Lower lobe of right lung (tissue), 2 donors: ENCODE results near the gene SMARCE1. TPM values are rescaled to one million over a fixed set of nuclear protein-coding genes. Genes with fewer than 3 reads are reported as not detected.

ENCODE experiments used
- ATAC-seq, 2 donors: fragments of 200-7000 bp; cut with Tn5 transposase; one replicate each; pipeline ENCODE4 v1.9.1; 2020 to 2022; ENCODE audit warnings: mild to moderate bottlenecking in 2 of 2, moderate library complexity in 2 of 2
- DNase-seq: peaks from one replicate; pipeline ENCODE4 v3.0.0-alpha.2; 2020
- H3K27ac ChIP-seq: fragments of 200-600 bp; one replicate; pipeline ENCODE4 v1.8.0; 2022
- H3K27me3 ChIP-seq: fragments of 200-600 bp; one replicate; pipeline ENCODE4 v1.8.0; 2022; ENCODE audit warnings: low read depth
- H3K36me3 ChIP-seq: fragments of 200-600 bp; one replicate; pipeline ENCODE4 v1.8.0; 2022; ENCODE audit warnings: mild to moderate bottlenecking
- H3K4me1 ChIP-seq: fragments of 200-600 bp; one replicate; pipeline ENCODE4 v1.8.0; 2022
- H3K4me3 ChIP-seq: fragments of 200-600 bp; one replicate; pipeline ENCODE4 v1.8.0; 2022; ENCODE audit warnings: mild to moderate bottlenecking
- H3K9me3 ChIP-seq: fragments of 200-600 bp; one replicate; pipeline ENCODE4 v1.8.0; 2022
- CTCF ChIP-seq: fragments of 200-600 bp; IDR thresholded peaks from one replicate; pipeline ENCODE4 v1.8.0; 2022; ENCODE audit warnings: antibody characterized with exemption, mild to moderate bottlenecking
- intact Hi-C: fragments of 100-400 bp; cut with DNase I; formaldehyde crosslinking; loops from one replicate; pipeline ENCODE4 v1.11.0; 2022
- total RNA-seq: library from RNA; stranded (reverse); fragmentation: NEBNext Ultra II Directional; extraction: Animal tissue kit (Norgen Biotek cat#: 25700); gene quantifications from one replicate; pipeline ENCODE4 v1.2.1, GENCODE V29; 2021
- donor health status: DM: no; HTN: yes; CAD: no; lungs with severe emphysema.

SMARCE1 gene
- total RNA-seq, 1 donor from 2014 or later, result 83.6 TPM

GRCh38 chr17:40598619-40599467, 48.8 kb downstream of the SMARCE1 start:
- no peaks in the 10 kb centered on the region for H3K4me1 ChIP-seq
- ATAC-seq, result peak; percentile 40 to 73
- no peak for DNase-seq
- no peak for TF ChIP-seq CTCF
- H3K4me3 ChIP-seq, result no peak overlapping the region
- no peaks in the 10 kb centered on the region for H3K36me3 ChIP-seq
- peak overlapping the region; percentile 34 for H3K27ac ChIP-seq
- no peaks in the 10 kb centered on the region for H3K9me3 ChIP-seq
- intact Hi-C loops, result no loop called here
- H3K27me3 ChIP-seq, result no peaks in the 10 kb centered on the region

GRCh38 chr17:40598301-40598618, 49.4 kb downstream of the SMARCE1 start:
- Histone ChIP-seq H3K9me3 (no peaks in the 10 kb centered on the region), H3K27ac (peak overlapping the region; percentile 34), H3K36me3 (no peaks in the 10 kb centered on the region), H3K4me3 (no peak overlapping the region), H3K27me3 (no peaks in the 10 kb centered on the region), H3K4me1 (no peaks in the 10 kb centered on the region)
- intact Hi-C loops, result no loop called here
- no peak for ATAC-seq
- no peak for DNase-seq
- no peak for TF ChIP-seq CTCF

GRCh38 chr17:40597556-40598300, 49.9 kb downstream of the SMARCE1 start:
- Histone ChIP-seq H3K27ac (peak overlapping the region; percentile 34), H3K36me3 (no peaks in the 10 kb centered on the region), H3K4me1 (no peaks in the 10 kb centered on the region), H3K27me3 (no peaks in the 10 kb centered on the region), H3K9me3 (no peaks in the 10 kb centered on the region), H3K4me3 (no peak overlapping the region)
- DNase-seq, result no peak
- ATAC-seq, result no peak
- TF ChIP-seq CTCF, result no peak
- intact Hi-C loops, result no loop called here

DNA sequence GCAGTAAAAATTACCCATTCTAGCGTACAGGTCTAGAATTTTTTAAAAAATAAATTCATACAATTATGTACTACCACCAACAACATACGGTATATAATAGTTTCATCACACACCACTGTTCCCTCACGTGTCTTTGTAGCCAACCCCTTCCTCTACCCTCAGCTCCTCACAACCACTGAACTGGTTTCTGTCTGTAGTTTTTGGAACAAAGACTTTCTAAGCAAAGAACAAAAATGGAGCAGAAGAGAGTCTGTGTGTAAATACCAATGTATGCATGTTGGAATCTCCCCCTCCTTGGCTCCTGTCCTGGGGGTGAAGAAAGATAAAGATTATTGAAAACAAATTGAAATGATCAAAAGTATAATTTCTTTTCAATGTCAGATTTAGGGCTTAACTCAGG, 50.5 kb downstream of the SMARCE1 start:
- H3K36me3 ChIP-seq, result no peaks in the 10 kb centered on the region
- no peak overlapping the region for H3K27ac ChIP-seq
- ATAC-seq, result no peak
- H3K27me3 ChIP-seq, result no peaks in the 10 kb centered on the region
- no peaks in the 10 kb centered on the region for H3K4me1 ChIP-seq
- H3K9me3 ChIP-seq, result no peaks in the 10 kb centered on the region
- no peak for DNase-seq
- no peak for TF ChIP-seq CTCF
- intact Hi-C loops, result no loop called here
- H3K4me3 ChIP-seq, result no peak overlapping the region

GRCh38 chr17:40596261-40596919, 51.2 kb downstream of the SMARCE1 start:
- Histone ChIP-seq H3K4me1 (no peaks in the 10 kb centered on the region), H3K9me3 (no peaks in the 10 kb centered on the region), H3K36me3 (no peaks in the 10 kb centered on the region), H3K27ac (no peak overlapping the region), H3K4me3 (no peak overlapping the region), H3K27me3 (no peaks in the 10 kb centered on the region)
- ATAC-seq (peak; percentile 27 to 74), DNase-seq (no peak)
- no peak for TF ChIP-seq CTCF
- intact Hi-C loops, result no loop called here
